GM18909 (cell line): ENCODE results near the gene RPL5.

Experiments
- ATAC-seq: cut with Tn5 transposase; IDR thresholded peaks from one replicate; pipeline ENCODE4 v1.9.1; 2021; ENCODE audit warnings: mild to moderate bottlenecking; ENCODE audit not compliant: unreplicated experiment, poor library complexity

The RPL5 gene

DNA sequence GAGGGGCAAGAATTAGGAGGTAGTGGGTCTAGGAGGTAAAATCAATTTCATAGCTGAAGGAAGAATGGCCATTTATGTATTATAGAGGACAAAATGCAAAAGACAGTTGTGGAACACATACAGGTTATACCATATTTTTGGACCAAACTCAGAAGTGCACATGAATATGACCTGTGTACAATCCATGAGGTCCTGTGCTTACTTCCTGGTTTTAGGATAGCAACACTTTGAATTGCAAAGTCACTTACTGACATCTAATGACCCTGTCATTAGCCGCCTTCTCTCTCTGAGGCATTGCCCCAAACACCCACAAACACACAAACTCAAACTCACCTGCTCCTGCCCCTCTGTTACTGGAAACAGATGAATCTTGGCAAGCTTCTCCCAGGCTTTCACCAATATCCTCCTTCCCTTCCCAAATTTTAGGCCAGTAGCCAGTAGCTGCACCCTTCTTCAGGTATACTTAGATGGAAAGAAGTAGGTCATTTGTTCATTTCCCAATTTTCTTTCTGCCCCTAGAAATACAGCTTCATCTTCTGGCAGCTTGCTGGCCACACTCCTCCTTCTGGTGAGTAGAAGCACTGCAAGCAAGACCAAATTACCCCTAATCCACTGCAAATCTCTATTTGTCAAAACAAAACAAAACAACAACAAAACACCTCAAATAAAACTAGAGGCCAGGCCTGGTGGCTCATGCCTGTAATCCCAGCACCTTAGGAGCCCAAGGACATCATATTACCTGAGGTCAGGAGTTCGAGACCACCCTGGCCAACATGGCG is 13.7 kb upstream of the RPL5 start:
- ATAC-seq, result peak; percentile 76

DNA sequence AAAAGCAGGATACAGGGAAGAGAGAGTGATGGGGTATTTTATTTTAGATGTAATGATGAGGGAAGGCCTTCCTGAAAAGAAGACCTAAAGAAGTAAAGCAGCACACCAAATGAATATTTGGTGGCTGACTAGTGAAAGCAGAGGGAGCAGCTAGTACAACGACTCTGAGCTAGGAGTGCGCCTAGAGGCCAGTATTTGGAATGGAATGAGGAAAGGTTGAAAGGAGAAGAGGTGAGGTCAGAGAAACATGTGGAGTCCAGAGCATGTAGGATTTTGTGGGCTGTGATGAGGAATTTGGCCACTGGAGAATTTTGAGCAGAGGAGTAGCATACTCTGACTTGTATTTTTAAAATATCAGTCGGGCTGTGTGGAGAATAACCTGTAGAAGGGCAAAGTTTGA is 11.8 kb upstream of the RPL5 start:
- ATAC-seq, result no peak

DNA sequence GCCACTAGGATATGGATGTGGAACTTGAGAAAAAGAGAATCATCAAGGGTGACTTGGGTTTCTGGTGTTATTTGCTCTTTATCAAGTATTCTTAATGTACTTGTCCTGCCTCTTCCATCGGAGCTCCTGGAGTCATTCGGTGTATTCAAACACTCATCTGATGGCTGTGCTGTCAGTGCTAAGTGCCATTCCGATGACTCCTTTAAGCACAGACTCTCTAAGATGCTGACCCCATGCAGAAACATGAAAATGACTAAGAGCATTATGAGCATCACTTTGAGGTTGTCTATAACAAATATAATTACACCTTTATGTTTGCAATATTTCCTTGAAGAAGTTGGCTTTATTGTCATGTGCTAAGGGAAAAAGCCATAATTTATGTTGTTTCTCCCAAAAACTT is 11.3 kb upstream of the RPL5 start:
- ATAC-seq, result no peak

DNA sequence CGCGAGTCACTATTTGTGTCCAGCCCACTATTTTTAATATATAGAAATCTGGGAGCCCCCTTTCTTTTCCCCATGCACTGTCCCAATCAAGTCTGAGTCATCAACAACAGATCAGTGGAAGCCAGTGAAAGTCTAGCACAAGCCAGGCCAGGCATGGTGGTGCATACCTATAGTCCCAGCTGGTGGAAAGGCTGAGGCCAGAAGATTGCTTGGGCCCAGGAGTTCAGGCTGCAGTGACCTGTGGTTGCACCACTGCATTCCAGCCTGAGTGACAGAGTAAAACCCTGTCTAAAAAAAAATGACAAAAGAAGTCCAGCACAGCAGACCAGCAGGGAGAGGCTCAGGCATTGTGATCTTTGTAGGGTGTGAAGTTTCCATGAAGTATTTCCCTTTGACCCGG is 9.0 kb upstream of the RPL5 start:
- no peak for ATAC-seq

DNA sequence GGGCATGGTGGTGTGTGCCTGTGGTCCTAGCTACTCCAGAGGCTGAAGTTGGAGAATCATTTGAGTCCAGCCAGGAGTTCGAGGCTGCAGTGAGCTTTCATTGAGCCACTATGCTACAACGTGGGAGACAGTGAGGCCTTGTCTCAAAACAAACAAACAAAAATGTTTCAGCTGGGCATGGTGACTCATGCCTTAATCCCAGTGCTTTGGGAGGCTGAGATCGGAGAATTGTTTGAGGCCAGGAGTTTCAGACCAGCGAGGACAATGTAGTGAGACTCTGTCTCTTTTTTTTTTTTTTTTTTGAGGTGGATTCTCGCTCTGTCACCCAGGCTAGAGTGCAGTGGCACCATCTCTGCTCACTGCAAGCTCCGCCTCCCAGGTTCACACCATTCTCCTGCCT is 5.0 kb upstream of the RPL5 start:
- no peak for ATAC-seq

DNA sequence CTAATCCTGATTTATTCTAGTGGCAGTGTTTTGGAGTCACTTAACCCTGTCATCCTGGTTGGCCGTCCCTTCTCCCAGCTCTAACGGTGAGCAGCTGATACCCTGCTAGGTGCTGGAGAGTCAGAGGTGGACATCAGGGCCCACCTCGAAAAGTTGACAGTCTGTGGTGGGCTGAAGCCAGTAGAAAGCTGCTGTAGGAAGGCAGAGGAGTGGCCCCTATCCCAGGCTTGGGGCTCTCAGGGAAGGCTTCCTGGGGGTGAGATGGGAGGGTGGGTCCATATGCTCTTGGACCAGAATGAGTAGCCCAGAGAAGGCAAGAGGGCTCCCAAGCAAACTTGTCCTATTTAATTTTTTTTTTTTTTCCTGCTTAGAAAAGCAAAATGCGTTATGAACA is 475 bp upstream of the RPL5 start:
- ATAC-seq, result no peak

DNA sequence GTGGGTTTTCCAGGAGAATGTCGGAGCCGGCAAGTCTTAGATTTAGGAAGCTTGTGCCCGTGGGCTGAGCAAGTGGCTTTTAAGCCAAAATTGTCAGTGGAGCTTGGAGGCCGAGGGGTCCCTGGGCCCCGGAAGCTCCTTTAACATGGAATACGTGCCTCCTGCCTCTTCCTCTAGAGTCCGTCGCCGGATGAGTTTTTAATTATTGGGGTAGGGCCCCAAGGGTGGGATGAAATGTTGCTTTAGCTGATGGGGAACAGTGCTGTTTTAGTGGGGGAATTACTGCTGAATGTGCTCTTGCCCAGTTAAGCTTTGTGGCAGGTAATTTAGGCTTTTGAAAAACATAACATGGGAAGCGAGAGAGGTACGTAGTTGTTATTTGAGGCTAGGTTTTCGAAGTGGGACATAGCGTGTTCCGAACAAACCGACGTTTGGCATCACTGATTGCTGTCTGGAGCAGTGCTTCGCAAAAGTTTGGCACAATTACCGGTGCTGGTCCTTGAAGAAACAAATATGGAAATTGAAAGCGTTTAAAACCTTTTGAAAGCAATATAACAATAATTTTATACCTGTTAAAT is 786 bp downstream of the RPL5 start:
- ATAC-seq, result peak; percentile 6

DNA sequence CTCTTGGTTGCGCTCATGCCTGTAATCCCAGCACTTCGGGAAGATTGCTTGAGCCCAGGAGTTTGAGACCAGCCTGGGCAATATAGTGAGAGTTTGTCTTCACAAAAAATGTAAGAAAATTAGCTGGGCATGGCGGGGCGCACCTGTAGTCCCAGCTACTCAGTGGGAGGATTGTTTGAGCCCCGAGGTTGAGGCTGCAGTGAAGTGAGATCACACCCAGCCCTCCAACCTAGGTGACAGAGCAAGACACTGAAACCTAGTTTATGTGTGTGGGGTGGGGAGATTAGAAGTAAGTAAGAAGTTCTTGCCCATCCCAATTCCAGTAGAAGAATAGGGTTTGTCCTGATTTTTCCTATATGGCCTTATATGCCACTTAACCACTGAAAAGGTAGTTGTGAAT is 2.0 kb downstream of the RPL5 start:
- no peak for ATAC-seq

DNA sequence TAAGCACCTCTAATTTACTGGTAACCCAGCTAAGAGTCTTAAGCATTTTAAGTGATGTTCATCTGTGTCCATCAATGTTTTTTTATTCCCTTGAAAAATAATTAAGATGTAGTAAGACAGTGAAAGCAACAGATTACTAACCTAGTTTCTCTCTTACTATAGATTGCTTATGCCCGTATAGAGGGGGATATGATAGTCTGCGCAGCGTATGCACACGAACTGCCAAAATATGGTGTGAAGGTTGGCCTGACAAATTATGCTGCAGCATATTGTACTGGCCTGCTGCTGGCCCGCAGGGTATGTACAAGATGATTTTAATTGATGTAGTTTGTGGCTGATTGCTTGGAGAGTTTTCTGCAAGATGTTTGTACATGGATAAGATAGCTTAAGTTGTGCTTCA is 2.8 kb downstream of the RPL5 start:
- ATAC-seq, result no peak

DNA sequence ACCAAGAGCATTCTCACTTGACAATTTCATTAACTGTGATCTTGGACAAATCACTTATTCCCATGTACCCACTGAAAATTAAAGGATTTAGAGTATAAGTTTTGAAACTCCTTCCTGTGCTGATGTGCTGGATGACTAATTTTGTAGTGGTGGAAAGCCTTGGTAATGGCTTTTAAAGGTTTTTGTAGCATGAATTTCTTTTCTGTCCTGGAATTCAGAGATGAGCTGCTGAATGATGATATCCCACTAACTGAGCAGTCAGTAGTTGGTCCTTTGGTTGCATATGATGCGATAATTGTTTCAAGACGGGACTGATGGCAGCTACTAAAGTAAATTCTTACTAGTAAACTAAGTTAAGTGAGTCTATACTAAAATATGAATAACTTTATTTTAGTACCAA is 5.2 kb downstream of the RPL5 start:
- ATAC-seq, result no peak

DNA sequence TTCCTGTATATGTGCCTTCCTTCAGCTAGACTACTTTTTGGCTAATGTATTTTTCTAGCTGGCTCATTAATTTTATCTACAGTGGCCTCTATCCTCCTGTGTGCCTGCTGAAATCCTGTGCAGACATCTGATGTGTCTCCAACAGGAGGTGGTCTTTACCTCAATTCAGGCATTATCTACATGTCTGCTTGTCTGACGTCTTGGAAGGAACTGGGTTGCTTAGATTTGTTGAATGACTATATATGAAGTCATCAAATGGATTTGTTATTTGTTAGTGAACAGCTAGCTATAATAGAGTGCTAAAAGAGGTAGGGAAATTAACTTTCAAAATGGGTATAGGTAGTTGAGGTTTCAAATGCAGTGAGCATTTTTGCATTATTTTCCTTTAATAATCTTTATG is 6.7 kb downstream of the RPL5 start:
- ATAC-seq, result no peak

DNA sequence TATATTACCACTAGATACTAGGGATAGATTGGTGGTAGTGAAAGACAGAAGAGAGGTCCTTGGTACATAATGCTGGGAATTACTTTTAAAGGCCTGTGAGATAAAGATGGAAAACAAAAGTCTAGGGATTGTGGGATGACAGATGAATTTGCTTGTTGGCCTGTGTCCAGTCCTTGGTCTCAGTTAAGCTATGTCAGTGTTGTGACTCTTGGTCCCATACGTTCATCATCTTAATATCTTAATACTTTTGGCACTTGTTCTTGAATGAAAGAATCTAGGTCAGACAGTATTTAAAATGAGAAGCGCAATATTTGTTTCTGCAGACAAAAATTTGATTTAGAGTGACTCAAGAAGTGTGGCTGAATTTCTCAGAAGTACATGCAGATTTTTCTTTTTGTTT is 7.6 kb downstream of the RPL5 start:
- ATAC-seq, result no peak

DNA sequence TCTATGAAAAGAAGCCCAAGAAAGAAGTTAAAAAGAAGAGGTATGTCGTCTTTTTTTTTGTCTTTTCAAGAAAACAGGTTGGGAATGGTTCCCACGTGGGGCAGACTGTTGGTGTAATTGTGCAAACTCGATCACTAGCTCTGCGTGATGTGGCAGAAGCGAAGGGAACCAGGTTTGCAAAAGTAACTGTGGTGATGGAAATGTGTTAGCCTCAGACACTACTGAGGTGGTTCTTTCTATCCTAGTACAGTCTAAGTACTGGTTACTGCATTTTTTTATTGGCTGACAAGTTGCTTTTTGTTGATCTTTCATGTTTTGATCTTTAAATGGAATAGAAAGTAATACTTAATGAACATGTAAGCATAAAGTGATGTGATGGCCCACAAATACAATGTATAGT is 8.8 kb downstream of the RPL5 start:
- no peak for ATAC-seq

DNA sequence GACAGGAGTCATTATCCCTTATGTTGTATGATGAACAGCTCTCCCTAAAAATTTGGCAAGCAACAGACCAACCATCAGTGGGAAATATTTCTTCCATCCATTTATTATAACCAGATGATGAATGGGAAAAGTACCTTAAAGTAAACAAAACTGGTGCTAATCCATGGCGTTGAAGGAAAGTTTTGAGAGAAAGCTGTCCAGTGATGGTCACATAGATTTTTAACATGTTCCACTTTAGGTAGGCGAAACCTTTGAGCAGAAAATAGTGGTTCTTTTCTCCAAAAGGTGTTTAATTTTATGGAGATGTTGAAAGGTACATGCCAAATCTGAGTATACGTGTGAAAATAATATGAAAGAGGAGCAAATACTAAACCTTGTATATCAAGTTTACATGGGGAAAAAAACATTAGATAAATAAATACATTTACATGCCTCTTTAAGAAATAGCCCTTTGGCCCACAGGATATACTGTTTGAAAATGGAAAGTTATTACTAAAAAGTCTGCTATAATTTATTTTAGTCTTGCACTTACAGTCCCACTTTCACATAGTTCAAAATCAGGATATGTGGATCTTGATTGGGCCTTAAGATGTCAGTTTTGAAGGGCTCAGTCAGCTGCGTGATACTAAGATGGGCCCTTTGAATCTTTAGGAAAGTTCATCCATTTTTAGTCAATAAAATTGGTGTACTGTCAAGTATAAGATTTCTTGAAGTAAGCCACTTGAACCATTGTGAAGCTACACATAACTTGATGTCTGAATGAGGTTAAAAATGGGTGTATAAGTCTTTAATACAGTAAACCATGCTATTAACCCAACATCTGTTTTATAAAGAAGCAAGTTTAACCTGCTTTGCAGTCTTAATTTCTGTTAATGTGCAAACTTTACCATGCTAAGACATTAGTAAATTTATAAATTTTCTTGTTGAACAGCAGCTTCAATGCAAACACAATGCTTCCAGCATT is 10.5 kb downstream of the RPL5 start:
- ATAC-seq, result no peak

DNA sequence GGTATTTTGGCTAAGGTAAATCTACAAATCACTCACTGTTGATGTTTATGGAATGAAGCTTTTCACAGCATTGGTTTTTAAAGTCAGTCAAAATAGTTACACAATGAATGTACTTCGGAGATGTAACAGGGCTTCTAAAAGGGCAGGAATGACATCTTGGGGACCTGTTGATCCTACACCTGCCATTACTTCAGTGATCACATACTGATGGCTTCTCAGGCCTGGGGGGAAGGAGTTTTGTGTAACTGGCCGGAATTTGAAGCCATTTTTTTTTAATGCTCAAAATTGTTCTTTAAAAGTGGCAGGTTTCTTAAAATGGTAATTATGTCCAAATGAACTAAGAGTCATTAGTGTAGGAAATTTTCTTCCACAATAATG is 11.2 kb downstream of the RPL5 start:
- no peak for ATAC-seq

DNA sequence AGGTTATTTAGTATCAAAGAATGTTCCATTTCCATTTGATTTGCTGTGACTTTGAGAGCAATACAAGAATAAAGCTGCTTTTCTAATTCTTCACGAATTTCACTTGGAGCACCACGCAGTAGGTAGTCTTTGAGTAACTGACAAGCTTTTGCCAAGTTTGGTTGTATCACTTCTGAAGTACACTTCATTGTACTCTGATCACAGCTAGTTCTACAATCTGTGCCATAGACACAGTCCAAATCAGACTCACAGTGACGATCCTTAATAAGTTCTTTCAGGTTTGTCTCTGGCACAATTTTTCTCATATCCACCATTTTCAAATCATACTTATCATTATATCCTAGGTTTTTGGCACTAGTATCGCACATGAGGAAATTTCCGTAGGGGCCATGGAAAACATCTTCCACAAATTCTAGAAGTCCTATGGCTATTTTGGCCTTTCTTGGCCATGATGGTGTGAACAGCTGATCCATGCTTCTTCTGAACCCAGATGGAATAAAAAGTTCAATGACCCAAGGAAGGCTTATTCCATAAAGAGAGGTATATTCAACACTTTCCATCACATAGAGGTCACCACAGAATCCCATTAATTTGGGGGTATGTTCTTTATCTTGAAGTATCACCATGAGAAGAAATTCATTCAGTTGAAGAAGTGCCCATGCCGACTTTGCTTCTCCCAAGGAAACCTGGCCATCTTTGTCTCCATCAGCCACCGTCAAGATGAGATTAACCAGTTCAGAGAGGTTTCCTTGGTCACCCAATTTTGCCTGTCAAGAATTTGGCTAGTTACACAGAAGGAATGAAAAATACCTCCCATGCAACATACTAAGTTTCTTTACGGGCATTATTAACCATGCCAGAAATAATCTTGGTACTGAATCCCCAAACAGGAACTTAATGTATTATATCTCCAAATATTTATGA is 11.9 kb downstream of the RPL5 start:
- no peak for ATAC-seq

DNA sequence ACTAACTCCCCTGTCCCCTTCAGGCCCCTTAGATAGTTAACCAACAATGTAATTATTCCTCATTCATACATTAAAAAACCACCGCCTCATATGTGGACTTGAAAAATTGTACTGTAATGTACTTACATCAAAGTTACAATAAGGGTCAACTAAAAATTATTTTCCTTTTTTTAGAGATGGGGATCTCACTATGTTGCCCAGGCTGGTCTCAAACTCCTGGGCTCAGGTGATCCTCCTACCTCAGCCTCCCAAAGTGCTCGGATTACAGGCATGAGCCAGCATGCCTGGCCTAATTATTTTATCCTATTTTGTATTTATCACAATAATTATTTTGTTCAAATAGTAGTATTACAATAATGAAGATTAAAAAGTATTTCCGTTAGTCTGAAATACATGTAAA is 12.6 kb downstream of the RPL5 start:
- ATAC-seq, result no peak

DNA sequence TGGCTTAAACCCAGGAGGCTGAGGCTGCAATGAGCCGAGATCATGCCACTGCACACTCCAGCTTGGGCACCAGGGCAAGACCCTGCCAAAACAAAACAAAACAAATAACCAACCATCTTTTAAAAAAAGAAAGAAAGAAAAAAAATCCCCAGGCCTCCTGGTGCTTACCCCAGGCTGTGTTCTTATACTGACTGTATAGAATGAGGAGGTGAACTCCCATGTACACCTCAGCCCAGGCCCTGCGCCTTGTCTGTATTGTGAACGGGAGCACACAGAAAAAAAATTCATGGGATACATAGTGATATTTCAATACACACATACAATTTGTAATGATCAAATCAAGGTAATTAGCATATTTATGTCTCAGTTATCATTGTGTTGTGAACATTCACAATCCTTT is 14.1 kb downstream of the RPL5 start:
- no peak for ATAC-seq

DNA sequence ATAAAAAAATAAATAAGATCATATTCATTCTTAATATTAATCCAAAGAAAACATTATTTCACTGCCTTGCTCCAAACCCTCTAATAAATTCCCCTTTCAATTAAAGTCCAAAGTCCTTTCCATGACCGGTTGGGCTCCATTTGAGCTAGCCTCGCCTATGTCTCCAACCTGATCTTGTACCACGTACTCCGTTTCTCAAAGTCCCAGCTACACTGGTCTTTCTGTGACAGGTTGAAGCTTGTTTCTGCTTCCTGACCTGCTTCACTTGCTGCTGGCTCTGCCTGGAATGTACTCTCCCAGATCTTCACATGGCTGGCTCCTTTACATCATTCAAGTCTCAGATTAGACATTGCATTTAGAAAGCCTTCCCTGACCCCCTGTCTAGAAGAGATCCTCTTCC is 16.4 kb downstream of the RPL5 start:
- ATAC-seq, result no peak

DNA sequence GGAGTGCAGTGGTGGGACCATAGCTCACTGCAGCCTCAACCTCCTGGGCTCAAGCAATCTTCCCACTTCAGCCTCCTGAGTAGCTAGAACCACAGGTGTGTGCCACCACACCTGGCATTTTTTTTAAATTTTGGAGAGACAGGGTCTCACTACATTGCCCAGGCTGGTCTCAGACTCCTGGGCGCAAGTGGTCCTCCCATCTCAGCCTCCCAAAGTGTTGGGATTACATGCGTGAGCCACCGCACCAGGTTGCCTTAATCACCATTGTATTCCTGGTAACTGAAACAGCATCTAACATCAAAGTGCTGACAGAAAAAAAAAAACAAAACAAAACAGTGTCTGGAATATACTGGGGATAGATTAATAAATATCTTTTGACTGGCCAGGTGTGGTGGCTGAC is 18.2 kb downstream of the RPL5 start:
- ATAC-seq, result no peak
